Measurements from ENCODE around the gene U2AF2. TPM values are rescaled to one million over a fixed set of nuclear protein-coding genes. Genes with fewer than 3 reads are reported as not detected.

Gene U2AF2
- total and polyA plus RNA-seq, 2 of the 8 experiments (the other 6 are each of a cell fraction or from before 2014, with no cell fraction given): 162 to 252 TPM

GRCh38 chr19:55683449-55684261 is 28.8 kb downstream of the U2AF2 start (continued):
- no peak for TF ChIP-seq CBX5 (IDR thresholded peaks at IDR 0.05; ENCODE audit: low read depth, low read length)
- TF ChIP-seq POU5F1 (IDR thresholded peaks at IDR 0.05; ENCODE audit: low read depth, low read length): no peak

Measured in H1 (cell line).